Measurements from ENCODE around the gene EFCAB8.
A peak's percentile ranks its signal among the peaks of the same experiment; 100 is the strongest.
"Not testable (repeated sequence)": the region's sequence is repeated elsewhere in the genome, so short reads cannot be mapped to it uniquely, and the experiment has no call there.

The EFCAB8 gene

GRCh38 chr20:32973077-32973717 lies 114.5 kb downstream of the EFCAB8 start:
- DNase-seq, result no peak

GRCh38 chr20:32974204-32975064 lies 115.7 kb downstream of the EFCAB8 start:
- DNase-seq, result not testable (repeated sequence)

- not testable (repeated sequence) for DNase-seq
Measured at GRCh38 chr20:32975121-32975520, 116.4 kb downstream of the EFCAB8 start.

- DNase-seq, result no peak
Measured at GRCh38 chr20:32975698-32976674, 117.3 kb downstream of the EFCAB8 start.

GRCh38 chr20:32976746-32977145 lies 118.0 kb downstream of the EFCAB8 start:
- no peak for DNase-seq

- no peak for DNase-seq
Measured at GRCh38 chr20:32977281-32978008, 118.7 kb downstream of the EFCAB8 start.

GRCh38 chr20:32978009-32978335 lies 119.2 kb downstream of the EFCAB8 start:
- no peak for DNase-seq

GRCh38 chr20:32979201-32979998 lies 120.7 kb downstream of the EFCAB8 start:
- no peak for DNase-seq

GRCh38 chr20:32980131-32980941 lies 121.6 kb downstream of the EFCAB8 start:
- DNase-seq, result no peak

GRCh38 chr20:32980990-32981389 lies 122.3 kb downstream of the EFCAB8 start:
- DNase-seq, result no peak

- no peak for DNase-seq
Measured at GRCh38 chr20:32982617-32983458, 124.1 kb downstream of the EFCAB8 start.

- no peak for DNase-seq
Measured at GRCh38 chr20:32983459-32984112, 124.9 kb downstream of the EFCAB8 start.

- DNase-seq, result peak in 1 of 2 experiments; percentile 49
Measured at GRCh38 chr20:32984196-32984595, 125.5 kb downstream of the EFCAB8 start.

GRCh38 chr20:32984631-32985354 lies 126.1 kb downstream of the EFCAB8 start:
- no peak for DNase-seq

- DNase-seq, result no peak
Measured at GRCh38 chr20:32985596-32985995, 126.9 kb downstream of the EFCAB8 start.

- DNase-seq, result no peak
Measured at GRCh38 chr20:32986331-32986966, 127.7 kb downstream of the EFCAB8 start.

- no peak for DNase-seq
Measured at GRCh38 chr20:32987044-32987825, 128.5 kb downstream of the EFCAB8 start.
